HG03064 (cell line): ENCODE measurements around the gene CDH4.

Experiments
- ATAC-seq: cut with Tn5 transposase; IDR thresholded peaks from one replicate; pipeline ENCODE4 v1.9.1; 2021; ENCODE audit warnings: low read depth; ENCODE audit not compliant: unreplicated experiment

Gene CDH4

DNA sequence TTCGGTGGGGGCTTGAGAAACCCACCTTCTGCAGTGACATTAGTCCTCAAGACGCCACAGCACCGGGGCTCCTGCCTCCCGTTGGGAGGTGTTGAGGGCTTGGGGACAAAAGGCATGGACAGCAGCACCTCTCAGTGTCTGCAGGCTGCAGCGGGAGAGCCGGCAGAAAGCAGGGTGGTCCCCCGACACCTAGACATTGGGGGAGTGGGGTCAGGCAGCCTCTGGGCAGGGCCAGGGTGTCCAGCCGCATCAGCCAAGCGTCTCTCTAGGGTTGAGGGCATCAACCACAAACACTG is 549.0 kb downstream of the CDH4 start:
- ATAC-seq, result no peak

DNA sequence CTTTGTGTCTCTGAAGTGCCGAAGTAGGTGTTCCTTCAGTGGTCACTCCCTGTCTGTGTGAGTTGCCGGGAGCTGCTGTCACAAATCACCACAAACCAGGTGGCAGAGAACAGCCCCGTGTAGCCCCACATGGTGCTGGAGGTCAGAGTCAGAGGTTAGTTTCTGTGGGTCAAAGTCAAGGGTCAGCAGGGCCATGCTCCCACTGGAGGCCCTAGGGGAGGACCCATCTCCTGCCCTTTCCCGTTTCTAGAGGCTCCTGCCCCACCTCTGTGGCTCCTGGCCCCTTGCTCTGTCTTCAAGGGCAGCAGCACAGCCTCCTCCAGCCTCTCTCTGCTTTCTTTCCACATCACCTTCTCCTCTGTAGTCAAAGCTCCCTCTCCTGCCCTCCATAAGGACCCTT is 549.4 kb downstream of the CDH4 start:
- no peak for ATAC-seq

DNA sequence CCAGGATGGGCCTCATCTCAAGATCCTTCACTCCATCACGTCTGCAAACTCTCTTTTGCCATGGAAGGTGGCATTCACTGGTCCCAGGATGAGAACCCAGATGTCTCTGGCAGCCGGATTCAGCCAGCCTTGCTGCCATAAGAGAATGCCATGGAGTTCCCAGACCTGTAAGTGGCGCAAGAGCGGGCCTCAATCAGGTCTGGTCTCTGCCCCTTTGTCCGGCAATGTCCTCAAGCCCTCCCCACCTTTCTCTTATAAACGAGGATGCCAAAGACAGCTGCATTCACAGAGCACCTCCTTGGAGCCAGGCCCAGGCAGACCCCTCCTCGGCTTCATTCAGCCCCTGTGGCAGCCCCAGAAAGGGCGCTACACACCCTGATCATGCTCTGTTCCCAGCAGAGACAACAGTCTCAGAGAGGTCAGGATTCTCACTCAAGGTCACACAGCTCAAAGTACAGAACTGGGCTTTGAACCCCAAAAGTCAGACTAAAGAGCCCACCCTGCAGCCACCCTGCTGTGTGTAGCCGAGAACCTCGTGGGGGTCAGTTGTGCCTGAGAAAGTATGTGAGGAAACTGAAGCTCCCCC is 549.9 kb downstream of the CDH4 start:
- ATAC-seq, result no peak

DNA sequence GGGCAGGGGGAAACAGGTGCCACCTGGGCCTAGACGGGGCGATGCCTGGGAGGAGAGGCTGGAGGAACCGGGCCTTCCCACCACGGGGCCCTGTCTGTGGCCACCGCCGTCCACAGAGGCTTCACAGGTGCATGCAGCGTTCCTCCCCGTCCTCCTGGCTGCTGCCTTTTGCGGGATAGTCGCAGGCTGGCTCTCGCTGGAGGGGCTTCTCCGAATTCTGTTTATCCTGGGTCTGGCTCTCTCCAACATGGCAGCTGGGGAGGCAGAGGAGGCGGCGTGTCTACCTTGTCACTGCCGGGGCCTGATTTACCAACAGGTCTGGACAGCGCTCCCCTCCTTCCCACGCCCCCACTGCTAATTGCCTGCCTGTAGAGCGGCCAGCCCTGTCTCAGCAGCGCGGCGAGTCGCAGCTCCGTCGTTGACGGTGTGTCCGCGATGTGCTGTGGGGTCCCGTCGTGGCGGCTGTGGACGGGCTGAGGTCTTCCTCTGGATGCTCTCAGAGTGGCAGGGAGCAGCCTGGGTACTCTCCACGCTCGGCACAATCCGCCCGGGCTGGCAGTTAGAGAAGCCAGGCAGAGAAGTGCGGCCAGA is 550.8 kb downstream of the CDH4 start:
- ATAC-seq, result no peak

DNA sequence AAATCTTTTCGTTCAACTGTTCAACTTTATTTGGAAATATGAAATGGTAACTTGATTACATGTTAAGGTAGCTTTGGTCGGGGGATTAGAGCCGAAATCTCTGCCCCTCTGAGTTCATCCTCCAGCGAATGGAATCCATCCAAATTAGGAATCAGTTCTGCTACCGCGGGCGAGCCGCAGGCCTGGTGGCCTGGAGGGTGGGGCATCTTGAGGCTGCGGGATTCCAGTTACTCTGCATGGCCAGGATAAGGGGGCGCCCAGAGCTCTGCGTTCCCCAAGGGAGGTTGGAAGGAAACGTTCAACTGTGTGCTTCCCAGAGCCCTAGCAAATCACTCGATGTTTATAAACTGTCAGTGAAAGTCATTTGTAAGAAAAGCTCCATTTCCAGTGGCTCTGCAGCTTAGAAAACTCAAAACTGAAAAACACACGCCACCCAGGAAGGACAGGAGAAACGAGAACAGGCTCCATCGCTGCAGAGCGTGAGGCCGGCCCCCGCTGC is 551.4 kb downstream of the CDH4 start:
- ATAC-seq, result no peak

DNA sequence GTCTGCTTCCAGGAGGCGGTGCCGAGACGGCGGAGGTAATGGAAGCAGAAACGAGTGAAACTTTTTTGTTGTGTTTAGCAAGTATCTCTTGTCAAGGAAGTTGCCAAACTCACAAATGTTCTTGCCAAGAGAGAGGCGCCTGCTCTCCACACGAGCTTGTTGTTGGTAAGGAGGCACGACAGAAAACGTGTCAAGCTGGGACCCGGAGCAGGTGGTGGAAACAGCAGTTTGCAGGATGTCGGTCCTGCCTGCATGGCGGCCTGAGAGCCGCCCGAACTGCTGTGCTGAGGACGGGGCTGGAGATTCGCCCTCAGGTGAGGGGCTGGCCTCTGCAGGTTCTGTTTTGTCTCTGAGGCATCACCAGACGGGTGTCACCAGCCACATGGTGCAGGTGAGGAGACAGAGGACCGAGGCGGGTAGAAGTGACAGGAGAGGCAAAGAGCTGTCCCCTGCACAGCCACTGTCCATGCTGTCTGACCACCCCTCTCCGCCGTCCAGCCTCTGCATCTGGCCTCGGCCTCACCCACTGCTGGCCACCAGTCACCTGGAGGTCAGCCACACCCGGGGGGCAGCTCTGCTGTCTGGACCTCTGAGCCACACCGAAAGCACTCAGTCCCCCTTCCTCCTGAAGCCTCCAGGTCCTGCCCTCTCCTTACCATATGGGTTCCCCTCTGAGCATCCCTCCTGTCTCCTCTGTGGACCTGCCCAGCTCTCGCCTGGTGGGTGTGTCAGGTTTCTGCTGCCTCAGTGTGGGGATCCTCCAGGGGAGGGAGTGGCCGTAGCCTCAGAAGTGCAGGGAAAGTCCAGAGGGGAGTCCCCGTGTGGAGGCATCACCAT is 552.1 kb downstream of the CDH4 start:
- no peak for ATAC-seq

DNA sequence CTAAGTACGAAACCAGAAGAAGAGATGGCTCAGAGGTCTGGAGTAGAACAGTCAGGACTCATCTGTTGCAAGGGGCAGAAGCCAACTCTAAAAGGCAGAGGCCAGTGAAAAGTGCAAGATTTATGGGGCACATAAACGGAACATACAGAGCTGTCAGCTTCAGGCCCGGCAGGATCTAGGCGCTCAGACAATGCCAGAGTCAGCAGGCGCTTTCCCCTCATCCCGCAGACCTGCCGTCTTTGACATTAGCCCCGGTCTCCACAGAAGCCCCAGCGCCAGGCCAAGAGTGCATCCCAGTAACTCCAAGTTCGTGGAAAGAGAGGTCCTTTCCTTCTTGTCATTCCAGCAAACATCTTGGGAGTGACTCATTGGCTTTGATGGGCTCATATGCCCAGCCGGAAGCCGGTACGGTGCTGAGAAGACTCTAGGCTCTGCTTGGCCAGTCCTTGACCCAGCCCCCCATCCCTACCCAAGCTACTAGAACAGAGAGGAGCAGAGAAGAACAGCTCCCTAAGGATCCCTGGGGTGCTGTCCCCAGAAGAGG is 552.8 kb downstream of the CDH4 start:
- no peak for ATAC-seq

DNA sequence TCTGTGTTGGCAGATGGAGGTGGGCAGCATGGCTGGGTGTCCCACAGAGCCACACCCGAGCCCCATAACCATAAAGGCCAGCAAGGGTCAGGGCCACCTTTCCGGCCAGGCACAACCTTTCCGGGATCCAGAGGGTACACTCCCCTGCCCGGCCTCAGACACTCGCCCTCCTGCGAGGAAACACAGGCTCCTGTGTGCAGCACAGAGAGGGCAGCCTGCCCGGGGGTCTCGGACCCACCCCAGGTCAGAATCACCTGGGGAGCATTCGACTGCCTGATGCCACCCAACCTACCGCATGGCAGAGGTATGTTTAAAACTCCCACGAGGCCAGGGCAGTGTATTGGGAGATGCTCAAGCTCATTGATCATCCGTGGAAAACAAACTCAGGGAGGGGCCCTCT is 553.3 kb downstream of the CDH4 start:
- ATAC-seq, result no peak

DNA sequence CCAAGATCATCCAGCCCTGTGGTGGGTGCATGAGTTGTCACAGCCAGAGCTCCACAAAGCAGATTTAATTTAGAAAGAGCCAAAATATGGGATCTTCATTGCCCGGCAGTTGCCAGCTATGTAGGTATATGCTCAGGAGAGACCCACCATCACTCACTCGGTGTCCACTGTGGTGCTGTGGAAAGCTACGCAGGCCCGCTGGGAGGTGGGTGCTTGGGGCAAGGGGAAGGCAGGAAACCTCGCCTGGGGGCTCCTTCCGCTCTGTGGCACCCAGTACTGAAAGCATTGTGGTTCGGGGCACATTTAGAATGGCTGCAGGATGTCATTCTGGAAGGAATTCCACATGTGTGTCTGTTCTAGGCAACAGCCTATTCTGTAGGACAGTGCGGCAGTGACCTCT is 553.7 kb downstream of the CDH4 start:
- no peak for ATAC-seq

DNA sequence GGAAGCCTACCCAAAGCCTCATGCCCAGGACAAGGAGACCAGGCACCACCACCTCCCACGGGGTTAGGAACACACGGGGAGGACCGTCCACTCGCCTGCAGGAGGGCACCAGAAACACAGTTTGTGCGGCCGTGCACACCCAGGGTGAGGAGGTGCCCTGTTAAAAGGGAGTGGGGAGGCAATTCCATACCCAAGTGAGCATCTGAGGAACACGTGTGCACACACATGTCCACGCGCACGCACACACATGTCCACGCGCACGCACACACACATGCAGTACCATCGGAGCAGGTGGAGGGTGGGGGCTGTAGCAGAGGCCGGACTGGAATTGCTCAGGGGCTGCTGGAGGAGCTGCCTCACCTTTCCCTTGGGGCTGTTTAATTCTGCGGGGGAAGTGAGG is 554.3 kb downstream of the CDH4 start:
- ATAC-seq, result no peak

DNA sequence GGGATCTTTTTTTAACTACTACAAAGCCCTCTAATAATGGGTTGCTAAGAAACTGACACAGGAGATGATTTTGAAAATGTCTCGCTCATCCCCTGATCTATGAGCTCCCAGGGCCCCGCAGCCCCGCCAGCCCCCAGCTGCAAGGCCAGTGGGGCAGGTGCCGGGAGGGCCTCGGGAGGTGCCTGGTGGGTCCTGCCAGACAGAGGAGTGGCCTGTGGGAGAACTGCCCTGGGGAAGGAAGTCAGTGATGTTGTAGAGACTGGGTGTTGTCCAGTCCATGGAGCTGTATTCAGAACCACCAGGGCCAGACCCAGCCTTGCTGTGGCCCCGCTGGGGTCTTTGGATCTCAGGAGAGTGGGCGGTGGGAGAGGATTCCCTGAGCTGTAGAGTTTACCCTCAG is 554.9 kb downstream of the CDH4 start:
- ATAC-seq, result no peak

DNA sequence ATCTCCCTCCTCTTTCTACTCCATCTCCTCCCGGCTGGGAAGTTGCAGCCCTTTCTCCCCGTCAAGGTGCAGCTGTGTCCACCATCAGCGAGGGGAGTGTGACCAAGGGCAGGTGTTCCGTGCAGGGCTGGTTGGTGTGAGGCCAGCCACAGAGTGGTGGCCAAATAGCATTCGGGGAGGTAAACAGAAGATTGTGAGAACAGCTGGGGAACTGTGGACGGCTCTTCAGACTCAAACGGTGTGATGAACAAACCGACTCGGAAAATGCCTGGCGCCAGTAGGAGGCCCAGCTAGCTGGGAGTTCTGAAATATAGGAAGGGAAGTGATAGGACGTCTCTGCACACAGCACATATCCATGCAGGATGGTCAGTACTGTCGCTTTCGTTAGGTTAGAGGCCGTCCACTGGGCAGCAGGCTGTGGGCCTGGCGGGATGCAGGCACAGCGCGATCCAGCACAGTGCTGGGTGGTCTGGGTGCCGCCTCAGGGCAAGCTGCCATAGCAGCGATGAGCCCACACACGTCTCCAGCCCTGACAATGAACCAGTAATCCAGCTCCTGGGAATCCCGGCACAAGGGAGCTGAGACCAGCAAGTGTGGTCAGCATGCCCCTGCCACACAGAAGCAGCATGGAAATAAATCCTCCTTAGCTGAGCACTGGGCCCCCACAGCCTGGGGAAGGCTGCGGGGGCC is 555.6 kb downstream of the CDH4 start:
- ATAC-seq, result no peak

DNA sequence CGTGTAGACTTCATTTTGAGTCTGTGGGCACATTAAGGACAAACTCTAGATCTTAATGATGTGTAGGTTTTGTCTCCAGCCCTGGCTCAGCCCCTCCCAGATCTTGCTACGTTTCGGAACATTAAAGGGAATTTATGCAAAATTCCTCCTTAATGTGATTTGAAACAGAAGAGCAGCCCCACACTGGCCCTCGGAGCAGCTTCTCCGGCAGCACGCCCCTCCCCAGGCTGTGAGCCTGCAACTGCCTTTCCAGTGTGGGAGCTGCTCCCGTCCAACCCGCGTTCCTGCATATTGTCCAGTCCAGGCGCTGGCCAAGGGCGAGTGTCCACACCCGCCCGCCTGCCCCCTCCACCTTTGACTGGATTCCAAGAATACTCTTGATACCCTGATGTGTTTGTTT is 556.4 kb downstream of the CDH4 start:
- ATAC-seq, result no peak

DNA sequence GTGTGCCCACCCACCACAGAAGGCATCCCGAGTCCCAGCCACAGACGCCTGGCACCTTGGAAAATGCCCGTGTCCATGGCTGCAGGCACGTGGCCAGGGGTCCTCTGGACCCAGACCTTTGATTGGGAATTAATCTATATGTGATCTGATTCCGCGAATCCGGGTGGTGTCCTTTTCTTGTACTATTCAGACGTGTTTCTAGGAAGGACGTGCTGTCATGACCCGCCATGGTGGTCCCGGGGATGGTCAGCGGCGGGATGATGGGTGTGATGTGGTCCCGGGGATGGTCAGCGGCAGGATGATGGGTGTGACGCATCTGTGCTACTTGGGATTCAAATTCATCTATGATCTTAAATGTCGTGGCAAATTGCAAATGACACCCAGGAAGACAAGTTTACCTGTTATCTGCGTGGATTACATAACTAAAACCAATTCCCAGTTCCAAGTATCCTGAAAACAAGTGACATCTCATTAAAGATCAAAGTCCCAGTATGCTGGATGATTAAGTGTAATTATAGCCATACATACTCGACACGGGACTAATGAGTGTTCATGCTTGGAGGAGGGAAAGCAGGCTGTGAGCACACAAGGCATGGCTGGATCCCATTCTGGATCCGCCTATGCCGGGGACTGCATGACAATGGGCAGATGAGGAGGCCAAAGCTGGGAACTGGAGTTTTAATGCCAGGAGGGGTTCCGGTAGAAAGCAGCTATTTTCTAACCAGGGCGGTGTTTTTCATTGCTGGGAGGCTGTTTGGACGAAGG is 557.1 kb downstream of the CDH4 start:
- ATAC-seq, result no peak

DNA sequence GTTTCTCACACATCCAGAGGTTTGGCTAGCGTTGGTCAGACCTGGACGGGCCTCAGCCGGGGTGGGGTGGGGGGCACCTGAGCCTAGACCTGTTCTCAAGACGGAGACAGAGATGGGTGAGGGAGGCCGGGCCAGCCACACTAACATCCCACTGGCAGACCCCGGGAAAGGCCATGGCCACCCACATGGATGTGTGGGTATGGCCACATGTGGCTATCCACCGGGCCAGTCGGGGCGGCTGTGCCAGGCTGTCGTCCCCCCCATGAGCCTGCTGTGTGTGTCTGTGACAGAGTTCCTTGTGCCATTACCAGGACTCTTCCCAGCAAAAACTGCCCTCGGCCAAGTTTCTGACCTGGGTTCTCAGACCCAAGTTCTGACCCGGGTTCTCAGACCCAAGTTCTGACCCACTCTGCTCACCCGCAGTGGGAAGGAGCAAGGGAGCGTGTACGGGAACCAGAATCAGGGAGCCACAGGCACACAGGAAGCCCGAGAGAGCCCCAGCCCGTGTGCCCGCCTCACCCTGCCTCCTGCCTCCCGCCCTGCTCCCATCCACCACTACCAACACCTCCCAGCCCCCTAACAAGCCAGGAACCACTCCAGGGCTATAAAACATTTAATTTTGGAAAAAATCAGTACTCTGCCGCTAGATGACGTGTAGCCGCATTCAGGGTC is 558.1 kb downstream of the CDH4 start:
- no peak for ATAC-seq

DNA sequence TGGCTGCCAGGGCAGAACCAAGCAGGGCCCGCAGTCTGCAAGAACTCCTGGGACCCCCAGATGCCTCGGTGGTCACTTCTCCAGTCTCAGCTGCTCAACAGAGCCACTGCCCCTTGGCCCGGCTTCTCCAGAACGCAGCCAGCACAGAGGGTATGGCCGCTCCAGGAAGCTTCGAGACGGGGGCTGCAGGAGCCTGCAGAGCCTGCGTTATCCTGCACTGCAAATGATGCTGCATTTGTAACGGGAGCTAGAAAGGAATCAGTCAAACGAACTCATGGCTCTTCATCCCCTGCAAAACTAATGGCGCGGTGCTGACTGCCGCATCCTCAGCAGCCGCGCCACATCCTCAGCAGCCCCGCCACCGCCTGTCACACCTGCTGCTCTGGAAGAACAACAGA is 558.7 kb downstream of the CDH4 start:
- no peak for ATAC-seq

DNA sequence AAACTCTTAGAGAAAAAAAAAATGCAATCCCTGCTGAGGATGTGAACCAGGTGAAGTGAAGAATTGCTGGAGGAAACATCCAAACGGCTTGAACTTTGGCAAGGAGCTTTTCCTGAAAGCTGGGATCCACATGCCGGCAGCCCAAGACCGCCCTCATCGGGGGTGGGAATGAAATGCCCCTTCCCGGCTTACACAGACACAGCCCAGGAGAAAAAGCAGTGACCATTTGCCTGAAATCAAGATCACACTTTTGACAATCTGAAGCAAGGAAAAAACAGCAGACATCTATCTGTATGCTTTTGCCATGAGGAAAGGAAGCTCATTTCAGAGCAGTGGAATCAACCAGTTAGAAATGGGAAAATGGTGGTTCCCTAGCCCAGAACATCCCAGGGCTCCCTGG is 559.1 kb downstream of the CDH4 start:
- no peak for ATAC-seq

DNA sequence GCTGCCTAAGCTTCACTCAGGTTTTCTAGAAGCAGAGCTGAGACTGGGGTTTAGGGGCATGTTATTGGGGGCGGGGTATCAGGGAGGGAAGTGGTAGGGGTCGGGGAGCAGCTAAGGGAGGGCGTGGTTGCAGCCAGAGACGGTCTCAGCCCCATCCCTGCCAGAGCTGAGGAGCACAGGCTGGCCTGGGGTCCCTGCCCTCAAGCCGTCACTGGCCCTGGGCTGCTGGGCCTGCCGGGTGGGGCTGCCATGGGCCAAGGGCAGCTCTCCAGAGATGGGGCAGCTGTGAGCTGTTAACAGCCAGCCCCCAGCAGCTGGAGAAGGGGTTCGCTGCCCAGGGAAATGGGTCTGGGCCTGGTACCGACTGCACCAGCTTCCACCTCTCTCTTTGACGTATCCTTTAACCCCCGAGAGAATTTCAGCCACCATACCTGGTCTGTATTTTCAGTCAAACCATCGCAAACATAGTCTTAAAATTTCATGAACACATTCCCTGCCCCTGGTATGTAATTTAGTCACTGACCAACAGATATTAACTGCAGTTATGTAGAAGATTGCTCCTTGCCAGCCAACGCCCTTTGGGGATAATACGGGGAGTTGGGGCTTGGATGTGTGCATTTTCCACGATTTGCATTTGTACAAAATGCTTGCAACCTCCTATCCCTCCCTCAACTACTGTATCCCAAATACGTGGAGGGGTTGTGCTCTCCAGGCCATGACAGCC is 560.2 kb downstream of the CDH4 start:
- no peak for ATAC-seq

DNA sequence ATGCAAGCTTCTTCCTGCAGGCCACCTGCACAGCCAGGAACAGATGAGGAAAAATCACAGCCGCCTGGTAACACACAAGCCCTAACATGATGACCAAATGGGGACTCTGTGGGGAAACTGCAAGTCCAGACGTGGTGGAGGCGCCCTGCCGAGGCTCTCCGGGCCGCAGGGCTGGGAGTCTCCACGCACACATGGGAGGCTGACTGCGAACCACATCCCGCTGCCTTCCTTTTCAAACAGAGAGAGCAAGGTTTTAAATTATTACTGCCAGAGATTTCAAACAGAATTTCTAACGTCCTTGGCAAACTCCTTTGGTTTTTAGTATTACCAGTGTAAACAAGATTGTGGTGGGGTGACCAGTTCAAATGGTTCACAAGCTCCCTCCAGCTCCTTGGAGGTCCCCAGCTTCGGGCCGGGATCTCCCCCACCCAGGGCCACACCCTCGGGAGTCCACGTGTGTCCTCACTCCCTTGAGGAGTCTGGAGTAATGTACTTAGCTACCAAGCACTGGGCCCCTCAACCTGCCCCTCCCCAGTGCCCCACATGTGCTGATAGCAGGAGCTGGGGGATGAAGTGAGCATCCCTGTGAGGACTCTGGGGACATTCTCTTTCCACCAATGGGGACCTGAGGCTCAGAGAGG is 560.9 kb downstream of the CDH4 start:
- ATAC-seq, result no peak
